SK-N-SH (cell line): ENCODE data around the gene AGXT2. TPM values are rescaled to one million over a fixed set of nuclear protein-coding genes. Genes with fewer than 3 reads are reported as not detected.
"Not testable (repeated sequence)": the region's sequence is repeated elsewhere in the genome, so short reads cannot be mapped to it uniquely, and the experiment has no call there.

Experiments
- CTCF ChIA-PET: fragments of 300-600, 350-600 bp; formaldehyde crosslinking; extraction: SDS; loops from one replicate; lab custom pipeline; 2021; lab: Yijun Ruan, JAX
- POLR2A ChIA-PET: fragments of 350-600 bp; sonication (Branson Sonifier 250); formaldehyde crosslinking; extraction: SDS; loops from one replicate; lab custom pipeline; 2020; ENCODE audit warnings: antibody characterized with exemption, inconsistent platforms; lab: Yijun Ruan, JAX
- DNase-seq: peaks from one replicate; pipeline ENCODE4 v3.0.0; 2012
- H2AFZ ChIP-seq: fragments of 200-600 bp; sonication (generic); 2 replicates; pipeline ENCODE4 v1.8.1; 2016; ENCODE audit warnings: antibody characterized with exemption, mild to moderate bottlenecking, low read depth
- H3F3A ChIP-seq: fragments of 200-600 bp; sonication (generic); replicated peaks from 2 replicates; pipeline ENCODE3; 2016; ENCODE audit warnings: antibody characterized with exemption, mild to moderate bottlenecking; ENCODE audit not compliant: insufficient read depth
- H3K27ac ChIP-seq, 2 experiments: fragments of 200-500 bp in 1 of 2; fragments of 200-600 bp in 1 of 2; sonication (Bioruptor generic) in 1 of 2; sonication (generic), shearing (Covaris generic) in 1 of 2; 2 replicates each; pipeline versions ENCODE4 v1.5.1 to v1.6.1; 2014 to 2016; ENCODE audit warnings: low read depth in 2 of 2, inconsistent platforms in 1 of 2, low read length in 1 of 2, mild to moderate bottlenecking in 1 of 2, mixed read lengths in 1 of 2
- H3K27me3 ChIP-seq: fragments of 200-600 bp; sonication (generic), shearing (Covaris generic); 2 replicates; pipeline ENCODE4 v1.6.1; 2016; ENCODE audit warnings: mixed run types; ENCODE audit not compliant: insufficient read depth
- H3K36me3 ChIP-seq, 2 experiments: fragments of 200-500 bp in 1 of 2; fragments of 200-600 bp in 1 of 2; sonication (Bioruptor generic) in 1 of 2; sonication (generic) in 1 of 2; replicated peaks in 1 of 2; 2 replicates each; pipeline versions ENCODE3 to v1.5.1; 2014 to 2016; ENCODE audit warnings: low read length in 1 of 2, mild to moderate bottlenecking in 1 of 2; ENCODE audit not compliant: insufficient read depth in 2 of 2, control insufficient read depth in 1 of 2
- H3K4me1 ChIP-seq, 2 experiments: fragments of 200-500 bp in 1 of 2; fragments of 200-600 bp in 1 of 2; sonication (Bioruptor generic) in 1 of 2; sonication (generic), shearing (Covaris generic) in 1 of 2; 2 replicates each; pipeline versions ENCODE4 v1.5.1 to v1.6.1; 2014 to 2016; ENCODE audit warnings: low read depth in 1 of 2, low read length in 1 of 2, mixed run types in 1 of 2; ENCODE audit not compliant: insufficient read depth in 2 of 2, control insufficient read depth in 1 of 2
- H3K4me2 ChIP-seq: fragments of 200-600 bp; sonication (generic), shearing (Covaris generic); 2 replicates; pipeline ENCODE4 v1.6.1; 2017; ENCODE audit warnings: mixed run types
- H3K4me3 ChIP-seq, 2 experiments: fragments of 200-500 bp in 1 of 2; fragments of 200-600 bp in 1 of 2; sonication (Bioruptor generic) in 1 of 2; sonication (generic), shearing (Covaris generic) in 1 of 2; 2 replicates each; pipeline versions ENCODE4 v1.5.1 to v1.8.1; 2014 to 2016; ENCODE audit warnings: low read depth in 2 of 2, inconsistent platforms in 1 of 2, low read length in 1 of 2, mild to moderate bottlenecking in 1 of 2, mixed read lengths in 1 of 2, moderate library complexity in 1 of 2
- H3K79me2 ChIP-seq: fragments of 200-600 bp; sonication (generic); 2 replicates; pipeline ENCODE4 v1.8.1; 2017; ENCODE audit warnings: mild to moderate bottlenecking; ENCODE audit not compliant: insufficient read depth
- H3K9ac ChIP-seq: fragments of 200-600 bp; sonication (generic); 2 replicates; pipeline ENCODE4 v1.6.1; 2017; ENCODE audit warnings: mixed run types
- H3K9me2 ChIP-seq: fragments of 200-600 bp; sonication (generic); 2 replicates; pipeline ENCODE4 v1.6.1; 2017; ENCODE audit warnings: mixed run types
- H3K9me3 ChIP-seq: fragments of 200-600 bp; sonication (generic); 2 replicates; pipeline ENCODE4 v1.6.1; 2017; ENCODE audit warnings: mixed run types, mild to moderate bottlenecking, moderate library complexity
- H4K20me1 ChIP-seq: fragments of 200-600 bp; sonication (generic); 2 replicates; pipeline ENCODE4 v1.6.1; 2017; ENCODE audit warnings: mild to moderate bottlenecking, mixed run types; ENCODE audit not compliant: insufficient read depth
- CTCF ChIP-seq: fragments of 200-600 bp; sonication (generic); IDR thresholded peaks from 2 replicates; pipeline ENCODE4 v1.6.1; 2017; ENCODE audit warnings: antibody characterized with exemption, mild to moderate bottlenecking, moderate library complexity
- ELF1 ChIP-seq: IDR thresholded peaks from 2 replicates; pipeline ENCODE4 v1.4.0; 2012
- EP300 ChIP-seq, 2 experiments: IDR thresholded peaks; 2 replicates each; pipeline versions ENCODE4 v1.4.0 to v1.6.1; 2012; ENCODE audit warnings: borderline replicate concordance in 1 of 2, low read depth in 1 of 2, low read length in 1 of 2
- GATA2 ChIP-seq: sonication (generic); formaldehyde crosslinking; IDR thresholded peaks from 2 replicates; pipeline ENCODE4 v1.5.0; 2020; ENCODE audit warnings: mild to moderate bottlenecking, missing genetic modification reagents
- MXI1 ChIP-seq: IDR thresholded peaks from 2 replicates; pipeline ENCODE4 v1.6.1; 2012; ENCODE audit warnings: mild to moderate bottlenecking, low read depth, low read length, improper control_type of control experiment
- NRF1 ChIP-seq: IDR thresholded peaks from 2 replicates; pipeline ENCODE4 v1.6.1; 2012; ENCODE audit warnings: low read depth, mild to moderate bottlenecking, low read length
- RAD21 ChIP-seq: IDR thresholded peaks from 2 replicates; pipeline ENCODE4 v1.6.1; 2012; ENCODE audit warnings: mild to moderate bottlenecking, low read length
- REST ChIP-seq: IDR thresholded peaks from 2 replicates; pipeline ENCODE4 v1.6.1; 2012; ENCODE audit warnings: mild to moderate bottlenecking, low read depth, low read length, moderate library complexity
- USF1 ChIP-seq: IDR thresholded peaks from 2 replicates; pipeline ENCODE4 v1.4.0; 2012; ENCODE audit warnings: low read depth, borderline replicate concordance
- YY1 ChIP-seq: IDR thresholded peaks from 2 replicates; pipeline ENCODE4 v1.4.0; 2012; ENCODE audit warnings: low read depth, mild to moderate bottlenecking
- ZBTB33 ChIP-seq: IDR thresholded peaks from 2 replicates; pipeline ENCODE4 v1.4.0; 2012; ENCODE audit warnings: low read depth, borderline replicate concordance
- WGBS: methylation state at CpG from one replicate; pipeline ENCODE4 v1.1.6; 2017; ENCODE audit warnings: low lambda C conversion rate; 5-methylcytosine and 5-hydroxymethylcytosine counted together
- polyA plus RNA-seq, 3 experiments: library from polyadenylated mRNA; depleted of rRNA; stranded (reverse); fragments of >200 nt; gene quantifications; 2 replicates each; pipeline ENCODE4 v1.2.3, GENCODE V29; 2012

The AGXT2 gene
- polyA plus RNA-seq, 1 of the 3 experiments (the other 2 are of a cell fraction): not detected

GRCh38 chr5:34976347-34976746 is 71.4 kb downstream of the AGXT2 start:
- Histone ChIP-seq H2AFZ (no peak overlapping the region), H3K4me3 (no peak overlapping the region), H3K79me2 (no peaks in the 10 kb centered on the region), H3K9me2 (no peaks in the 10 kb centered on the region), H3K4me2 (no peak overlapping the region), H3F3A (no peaks in the 10 kb centered on the region), H3K9ac (no peak overlapping the region), H3K9me3 (no peaks in the 10 kb centered on the region), H3K27me3 (peaks cover 7% of the 10 kb centered on the region)
- no peak for DNase-seq
- TF ChIP-seq YY1 (no peak), GATA2 (CRISPR knock-in tag) (no peak), EP300 (IDR thresholded peaks at IDR 0.05; ENCODE audit: borderline replicate concordance in 1 of 2, low read depth in 1 of 2, low read length in 1 of 2) (no peak), ELF1 (no peak), USF1 (no peak), CTCF (no peak), NRF1 (no peak), REST (no peak), RAD21 (no peak), MXI1 (no peak), ZBTB33 (no peak)
- TF ChIP-seq, all 33 proteins: peak for 0
- POLR2A ChIA-PET: no interaction called here
- no peak overlapping the region for H3K27ac ChIP-seq
- no peaks in the 10 kb centered on the region for H3K4me1 ChIP-seq
- H3K36me3 ChIP-seq: no peaks in the 10 kb centered on the region
- no peaks in the 10 kb centered on the region for H4K20me1 ChIP-seq
- CTCF ChIA-PET: interaction anchor here (1.3 kb wide), 1 partner anchor 18 kb away, joined by 4 read pairs; no protein-coding TSS in a partner anchor
- 55% methylated on average over 5 of the region's 5 CpGs for WGBS

- CTCF ChIA-PET: interaction anchor here (1.2 kb wide), 1 partner anchor 32 kb away, joined by 3 read pairs; no protein-coding TSS in a partner anchor
Measured at GRCh38 chr5:34971655-34972054, 76.1 kb downstream of the AGXT2 start.

More at GRCh38 chr5:34971655-34972054, 76.1 kb downstream of the AGXT2 start:
- H3K27ac ChIP-seq, H3K9me2 ChIP-seq, H3F3A ChIP-seq, H3K9ac ChIP-seq, H4K20me1 ChIP-seq, POLR2A ChIA-PET, H2AFZ ChIP-seq, H3K79me2 ChIP-seq, H3K36me3 ChIP-seq, H3K4me2 ChIP-seq, H3K9me3 ChIP-seq, H3K4me1 ChIP-seq, H3K4me3 ChIP-seq, H3K27me3 ChIP-seq, DNase-seq: not testable (repeated sequence)
- WGBS: 68% methylated on average over 3 of the region's 4 CpGs
